ENCODE measurements around the gene TULP3.

DNA sequence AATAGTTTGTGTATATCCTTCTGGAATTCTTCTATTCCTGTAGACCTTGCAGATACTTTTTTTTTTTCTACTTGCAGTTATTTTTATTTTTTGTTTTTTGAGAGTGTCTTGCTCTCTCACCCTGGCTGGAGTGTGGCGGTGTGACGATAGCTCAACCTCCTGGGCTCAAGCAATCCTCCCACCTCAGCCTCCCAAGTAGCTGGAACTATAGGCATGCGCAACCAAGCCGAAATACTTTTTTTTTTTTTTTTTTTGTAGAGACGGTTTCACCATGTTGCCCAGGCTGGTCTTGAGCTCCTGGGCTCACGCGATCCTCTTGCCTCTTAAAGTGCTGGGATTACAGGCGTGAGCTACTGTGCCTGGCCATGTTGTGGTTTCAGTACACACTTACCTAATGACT is 10.0 kb downstream of the TULP3 start:
- no peak for TF ChIP-seq GATA3 (IDR thresholded peaks at IDR 0.05; ENCODE audit: low read depth, low read length)
- TF ChIP-seq GATA2 (IDR thresholded peaks at IDR 0.05; ENCODE audit: low read depth, low read length), result no peak
